Hepatic stellate cell (primary cell): ENCODE results near the gene WFDC2.

Experiments used
- DNase-seq: peaks from one replicate; pipeline ENCODE4 v3.0.0; 2011; ENCODE audit warnings: low spot score

Gene WFDC2

GRCh38 chr20:45469336-45470261 lies at the start of gene WFDC2:
TSS of gene WFDC2 (plus strand) at chr20:45469753. CDS start at chr20:45469782, 29 bp downstream.
- no peak for DNase-seq

- DNase-seq: no peak
Measured at GRCh38 chr20:45420125-45420524, 49.4 kb upstream of the WFDC2 start.

- DNase-seq: no peak
Measured at GRCh38 chr20:45423700-45424099, 45.9 kb upstream of the WFDC2 start.

- DNase-seq: no peak
Measured at GRCh38 chr20:45425561-45425960, 44.0 kb upstream of the WFDC2 start.

GRCh38 chr20:45426320-45427016 lies 43.1 kb upstream of the WFDC2 start:
- no peak for DNase-seq

- no peak for DNase-seq
Measured at GRCh38 chr20:45427236-45428149, 42.1 kb upstream of the WFDC2 start.

- no peak for DNase-seq
Measured at GRCh38 chr20:45429618-45430017, 39.9 kb upstream of the WFDC2 start.

- DNase-seq: no peak
Measured at GRCh38 chr20:45432294-45432693, 37.3 kb upstream of the WFDC2 start.

GRCh38 chr20:45433316-45433715 lies 36.2 kb upstream of the WFDC2 start:
- DNase-seq: peak; percentile 55

GRCh38 chr20:45433976-45434375 lies 35.6 kb upstream of the WFDC2 start:
- no peak for DNase-seq

GRCh38 chr20:45436732-45437485 lies 32.6 kb upstream of the WFDC2 start:
- DNase-seq: peak; percentile 92

- DNase-seq: no peak
Measured at GRCh38 chr20:45440424-45440823, 29.1 kb upstream of the WFDC2 start.

- no peak for DNase-seq
Measured at GRCh38 chr20:45440891-45441685, 28.5 kb upstream of the WFDC2 start.

GRCh38 chr20:45441746-45442145 lies 27.8 kb upstream of the WFDC2 start:
- DNase-seq: no peak

- no peak for DNase-seq
Measured at GRCh38 chr20:45444050-45444449, 25.5 kb upstream of the WFDC2 start.

GRCh38 chr20:45445805-45446562 lies 23.6 kb upstream of the WFDC2 start:
- no peak for DNase-seq

GRCh38 chr20:45448270-45448669 lies 21.3 kb upstream of the WFDC2 start:
- no peak for DNase-seq

- no peak for DNase-seq
Measured at GRCh38 chr20:45449528-45449927, 20.0 kb upstream of the WFDC2 start.

- peak; percentile 38 for DNase-seq
Measured at GRCh38 chr20:45450097-45450818, 19.3 kb upstream of the WFDC2 start.
